Measurements from ENCODE around the gene E2F2.

- no peak for TF ChIP-seq CTCF (conservative IDR thresholded peaks at IDR 0.05; ENCODE audit: low read depth, low read length)
- no peak for TF ChIP-seq EZH2 (IDR thresholded peaks at IDR 0.05; ENCODE audit: borderline replicate concordance, low read depth, low read length, poor library complexity, severe bottlenecking)
These were observed 41.2 kb downstream of the E2F2 start for GRCh38 chr1:23489842-23490241.

Data from A673 (cell line).